GM04503 (cell line): ENCODE data around the gene MB.
"Not testable (repeated sequence)": the region's sequence is repeated elsewhere in the genome, so short reads cannot be mapped to it uniquely, and the experiment has no call there.

Source experiments
- DNase-seq: peaks from one replicate; pipeline ENCODE4 v3.0.0-alpha.2; 2012; ENCODE audit warnings: low read depth

The MB gene

GRCh38 chr22:35617137-35617755, at the start of gene MB:
Gene MB (minus strand): TSS chr22:35617329. CDS start chr22:35617257, 72 bp downstream.
- DNase-seq = no peak

DNA sequence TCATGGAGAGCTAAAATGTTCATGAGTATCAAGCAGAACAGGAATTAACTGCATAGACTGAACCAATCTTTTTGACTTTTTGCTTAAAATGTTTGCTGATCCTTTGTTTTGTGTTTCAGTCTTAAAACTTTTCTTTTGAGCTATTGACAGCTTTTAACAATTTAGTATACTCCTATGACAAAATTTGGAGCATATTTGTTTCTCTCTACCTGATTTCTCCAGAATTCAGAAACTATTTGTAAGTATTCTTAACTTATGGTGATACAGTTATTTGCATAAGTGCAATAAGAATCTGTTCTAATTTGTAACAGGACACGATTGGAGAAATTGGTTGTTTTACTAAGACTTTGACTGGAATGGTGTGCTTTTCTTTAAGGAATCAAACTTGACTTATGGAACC, 49.6 kb upstream of the MB start:
- not testable (repeated sequence) for DNase-seq

GRCh38 chr22:35664955-35665587, 47.9 kb upstream of the MB start:
- no peak for DNase-seq

GRCh38 chr22:35663371-35663770, 46.2 kb upstream of the MB start:
- DNase-seq = no peak

DNA sequence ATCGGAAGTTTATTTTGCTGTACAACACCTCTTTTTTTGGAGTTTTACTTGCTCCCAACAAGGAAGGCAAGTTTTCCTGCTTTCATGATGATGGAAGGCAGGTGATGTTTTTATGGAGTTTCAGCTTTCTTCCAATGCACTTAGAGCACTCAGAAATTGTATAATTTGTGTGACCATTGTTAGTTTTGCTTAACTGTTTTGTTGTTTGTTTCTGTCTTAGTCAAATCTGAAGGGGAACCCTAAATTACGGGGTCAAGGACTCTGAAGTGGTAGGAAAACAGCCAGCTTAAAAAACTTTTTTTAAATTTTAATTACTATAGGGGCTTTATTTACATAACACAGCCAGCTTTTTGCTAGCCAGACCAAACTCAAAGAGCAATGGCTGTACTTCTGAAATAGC, 45.8 kb upstream of the MB start:
- DNase-seq = no peak

GRCh38 chr22:35661464-35661863, 44.3 kb upstream of the MB start:
- DNase-seq = no peak

DNA sequence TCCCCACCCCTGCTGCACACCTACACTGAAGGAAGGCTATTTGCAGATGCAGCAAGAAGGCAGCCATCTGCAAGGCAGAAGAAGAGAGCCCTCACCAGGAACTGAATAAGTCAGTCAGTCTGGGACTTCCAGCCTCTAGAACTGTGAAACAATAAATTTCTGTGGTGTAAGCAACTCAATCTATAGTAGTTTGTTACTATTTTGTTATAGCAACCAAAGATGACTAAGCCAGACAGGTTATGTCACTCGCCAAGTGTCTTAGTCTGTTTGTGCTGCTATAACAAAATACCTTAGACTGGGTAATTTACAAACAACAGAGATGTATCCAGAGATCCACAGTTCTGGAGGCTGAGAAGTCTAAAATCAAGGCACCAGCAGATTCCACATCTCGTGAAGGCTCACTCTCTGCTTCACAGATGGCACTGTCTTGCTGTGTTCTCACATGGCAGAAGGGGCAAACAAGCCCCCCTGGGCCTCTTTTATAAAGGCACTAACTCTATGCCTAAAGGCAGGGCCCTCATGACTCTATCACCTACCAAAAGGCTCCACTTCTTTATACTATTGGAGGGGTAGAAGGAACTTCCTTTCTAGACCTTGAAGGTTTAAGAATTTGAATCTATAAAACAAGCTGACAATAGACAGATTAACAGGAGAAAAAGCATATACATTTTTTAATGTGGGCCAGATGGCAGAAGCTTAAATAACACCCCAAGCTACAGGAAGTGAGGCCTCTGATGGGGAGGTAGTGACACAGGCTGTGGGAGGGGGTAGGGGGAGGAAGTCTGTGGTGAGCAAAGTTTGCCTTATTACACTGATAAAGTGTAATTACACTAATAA, 43.4 kb upstream of the MB start:
- no peak for DNase-seq

GRCh38 chr22:35657571-35658312, 40.6 kb upstream of the MB start:
- DNase-seq = no peak

DNA sequence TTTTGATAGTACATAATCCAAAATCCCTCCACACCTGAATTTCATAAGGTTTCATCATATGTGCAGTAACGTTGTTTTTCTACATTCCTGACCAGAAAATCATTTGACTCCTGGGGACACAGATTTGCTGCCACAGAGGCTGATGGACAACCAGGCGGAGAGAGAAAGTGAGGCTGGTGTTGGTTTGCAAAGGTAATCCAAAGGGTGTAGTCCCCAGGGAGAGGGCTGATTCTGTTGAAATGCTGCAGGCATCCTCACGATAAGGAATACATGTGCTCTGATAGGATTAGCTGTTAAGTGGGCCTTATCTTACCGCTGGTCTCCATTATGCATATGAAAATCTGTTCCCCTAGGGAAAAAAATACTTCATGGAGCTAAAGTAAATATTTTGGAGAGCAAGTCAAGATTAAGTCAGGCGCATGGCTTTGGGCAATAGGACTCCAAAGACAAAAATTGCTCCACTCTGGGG, 39.2 kb upstream of the MB start:
- DNase-seq = no peak

GRCh38 chr22:35653824-35654223, 36.7 kb upstream of the MB start:
- DNase-seq = no peak

DNA sequence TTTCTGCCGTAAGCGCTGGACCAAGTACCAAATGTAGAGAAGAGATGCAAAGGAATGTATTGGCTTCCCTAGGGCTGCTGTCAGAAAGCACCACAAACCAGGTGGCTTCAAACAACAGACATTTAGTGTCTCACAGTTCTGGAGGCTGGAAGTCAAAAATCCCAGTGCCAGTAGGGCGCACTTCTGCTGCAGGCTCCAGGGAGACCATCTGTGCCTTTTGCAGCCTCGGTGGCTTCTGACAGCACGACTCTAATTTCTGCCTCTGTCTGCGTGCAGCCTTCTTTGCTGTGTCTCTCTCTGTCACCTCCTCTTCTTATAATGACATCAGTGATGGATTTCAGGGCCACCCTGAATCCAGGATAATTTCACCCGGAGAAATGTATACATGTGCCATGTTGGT, 34.0 kb upstream of the MB start:
- DNase-seq = no peak

DNA sequence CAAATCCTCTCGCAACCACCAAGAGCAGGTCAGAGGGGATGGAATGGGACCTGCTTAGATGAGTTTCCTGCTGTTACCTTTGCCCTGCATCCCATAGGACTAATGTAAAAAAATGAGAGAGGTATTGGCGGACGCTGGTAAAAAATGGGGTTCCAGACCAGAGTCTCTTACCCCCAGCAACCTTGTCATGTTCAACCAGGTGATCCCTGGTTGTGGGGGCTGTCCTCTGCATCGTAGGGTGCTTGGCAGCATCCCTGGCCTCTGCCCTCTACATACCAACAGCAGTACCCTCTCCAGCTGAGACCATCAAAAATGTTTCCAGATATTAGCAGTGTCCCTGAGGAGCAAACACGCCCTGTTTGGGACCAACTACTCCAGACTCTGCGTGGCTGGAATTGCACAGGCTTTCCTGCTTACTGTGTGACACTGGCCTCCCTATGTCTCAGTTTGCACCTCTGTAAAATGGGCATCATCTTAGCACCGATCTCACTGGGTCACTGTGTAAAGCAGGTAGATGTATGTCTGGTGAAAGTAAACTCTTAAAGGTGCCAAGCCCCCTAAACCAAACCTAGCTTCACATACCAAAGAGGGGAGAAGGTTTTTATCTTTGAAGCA, 32.6 kb upstream of the MB start:
- no peak for DNase-seq

GRCh38 chr22:35649026-35649553, 32.0 kb upstream of the MB start:
- no peak for DNase-seq

GRCh38 chr22:35648066-35649025, 31.2 kb upstream of the MB start, which contains the start of gene APOL6:
Gene APOL6 (plus strand): TSS chr22:35648446. CDS start chr22:35656426, 7,980 bp downstream.
- no peak for DNase-seq

DNA sequence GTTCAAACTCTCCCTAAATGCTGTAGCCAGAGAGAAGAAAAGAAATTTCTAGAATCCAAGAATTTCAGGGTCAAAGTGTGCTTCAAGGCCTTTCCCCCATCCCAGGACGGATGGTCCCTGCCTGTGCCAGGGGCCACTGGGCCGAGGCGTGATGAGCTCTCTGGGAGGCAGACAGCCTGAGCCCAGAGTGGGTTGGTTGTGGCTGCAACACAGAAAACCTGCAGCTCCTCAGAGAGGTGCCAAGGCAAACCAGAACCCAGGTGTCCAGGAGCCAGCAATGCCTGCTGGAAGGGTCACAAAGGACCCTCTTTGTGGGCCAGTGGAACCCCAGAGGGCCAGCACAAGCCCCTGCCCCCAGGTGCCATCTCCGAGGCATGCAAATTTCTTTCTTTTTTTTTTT, 28.5 kb upstream of the MB start:
- DNase-seq = no peak

DNA sequence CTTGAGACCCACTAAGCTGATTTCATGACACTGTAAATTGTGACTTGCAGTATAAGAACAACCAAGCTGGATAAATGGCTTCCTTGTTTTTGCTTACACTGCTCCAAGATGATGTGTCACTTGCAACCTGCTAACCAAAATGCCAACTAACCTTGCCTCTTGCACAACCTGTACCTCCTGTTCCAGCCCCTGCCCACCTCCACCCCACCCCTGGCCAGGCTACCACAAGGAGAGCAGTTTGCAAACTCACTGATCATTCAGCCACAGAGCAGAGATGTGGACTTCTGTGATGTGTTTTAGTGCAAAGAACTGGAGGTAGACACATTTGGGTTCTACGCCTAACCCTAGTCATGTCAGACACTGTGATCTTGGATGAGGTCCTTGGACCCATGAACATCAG, 26.9 kb upstream of the MB start:
- no peak for DNase-seq

DNA sequence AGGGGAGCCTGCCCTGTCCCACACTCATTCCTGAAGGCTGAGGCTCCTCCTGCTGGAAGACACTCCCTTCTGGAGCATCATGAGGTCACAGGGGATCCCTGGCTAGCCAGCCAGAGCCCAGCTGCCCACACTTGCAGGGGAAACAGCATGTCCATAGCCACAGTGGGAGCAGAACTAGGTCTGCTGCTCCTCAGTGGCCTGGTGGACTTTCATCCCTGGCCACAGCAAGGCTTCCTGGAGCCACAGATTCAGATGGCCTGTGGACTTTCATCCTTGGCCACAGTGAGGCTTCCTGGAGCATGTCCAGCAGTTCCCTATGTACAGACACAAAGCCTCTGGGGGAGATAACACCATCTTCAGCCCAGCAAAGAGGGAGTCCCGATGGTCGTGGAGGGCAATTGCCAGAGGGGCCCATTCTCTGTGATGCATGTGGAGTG, 25.2 kb upstream of the MB start:
- no peak for DNase-seq

DNA sequence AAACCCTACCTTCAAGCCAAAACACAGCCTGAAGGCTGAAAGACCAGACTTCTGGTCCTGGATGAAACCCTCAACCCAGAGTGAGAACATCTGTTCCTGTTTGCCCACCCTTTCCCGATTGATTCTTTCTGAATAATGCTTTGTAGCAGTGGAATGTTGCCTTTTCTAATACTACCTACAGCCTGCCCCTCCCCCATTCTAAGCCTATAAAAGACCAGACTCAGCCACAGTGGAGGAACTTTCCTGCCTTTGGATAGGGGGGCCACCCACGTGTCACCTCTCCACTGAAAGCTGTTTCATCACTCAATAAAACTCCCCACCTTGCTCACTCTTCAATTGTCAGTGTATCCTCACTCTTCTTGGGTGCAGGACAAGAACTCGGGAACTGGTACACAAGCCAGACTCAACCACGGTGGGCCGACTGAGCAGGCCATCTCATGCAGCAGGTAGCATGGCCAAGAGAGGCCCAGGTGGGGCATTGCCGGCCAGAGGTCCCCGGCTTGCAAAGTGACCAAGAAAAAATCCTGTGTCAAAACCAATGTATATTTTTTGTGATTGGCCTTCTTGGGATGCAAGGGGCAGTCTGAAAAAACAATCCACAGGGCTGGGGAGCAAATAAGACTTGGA, 24.5 kb upstream of the MB start:
- DNase-seq = no peak

- peak; percentile 84 for DNase-seq
Observed at GRCh38 chr22:35638410-35638809, 21.3 kb upstream of the MB start.

- DNase-seq = no peak
Observed at GRCh38 chr22:35638001-35638400, 20.9 kb upstream of the MB start.
